H1 (cell line): ENCODE results near the gene ILKAP. TPM values are rescaled to one million over a fixed set of nuclear protein-coding genes. Genes with fewer than 3 reads are reported as not detected.

Experiments used
- CTCF ChIA-PET: fragments of 300-600 bp; sonication (Branson Sonifier 250); formaldehyde crosslinking; loops from one replicate; lab custom pipeline; 2021; ENCODE audit not compliant: partially characterized antibody; lab: Charles Lee
- POLR2A ChIA-PET: fragments of 300-600 bp; sonication (Branson Sonifier 250); formaldehyde crosslinking; loops from one replicate; lab custom pipeline; 2021; ENCODE audit warnings: inconsistent platforms; ENCODE audit not compliant: partially characterized antibody; lab: Charles Lee
- DNase-seq, 2 experiments: peaks; one replicate each; pipeline versions ENCODE4 v3.0.0 to v3.0.0-alpha.2; 2010 to 2022; ENCODE audit warnings: low spot score in 2 of 2, low read depth in 1 of 2, mixed read lengths in 1 of 2
- FAIRE-seq: peaks from 2 replicates; lab custom pipeline; 2011; peaks lifted over from hg19 to GRCh38; lab: Jason Lieb, UNC
- H2AFZ ChIP-seq: 2 replicates; pipeline ENCODE4 v1.8.1; 2012; ENCODE audit warnings: low read length, inconsistent platforms
- H2AK5ac ChIP-seq: 2 replicates; pipeline ENCODE4 v1.6.1; 2013; ENCODE audit warnings: low read depth, low read length
- H2BK120ac ChIP-seq: replicated peaks from 2 replicates; pipeline ENCODE3; 2013; ENCODE audit warnings: low read depth, low read length, inconsistent platforms
- H2BK12ac ChIP-seq: 2 replicates; pipeline ENCODE4 v1.6.1; 2013; ENCODE audit warnings: low read depth, low read length
- H2BK15ac ChIP-seq: 2 replicates; pipeline ENCODE4 v1.6.1; 2013; ENCODE audit warnings: low read length
- H2BK20ac ChIP-seq: 2 replicates; pipeline ENCODE4 v1.6.1; 2013; ENCODE audit warnings: low read length
- H2BK5ac ChIP-seq: 2 replicates; pipeline ENCODE4 v1.6.1; 2013; ENCODE audit warnings: low read depth, low read length
- H3K14ac ChIP-seq: 2 replicates; pipeline ENCODE4 v1.6.1; 2013; ENCODE audit warnings: inconsistent platforms; ENCODE audit not compliant: insufficient read length
- H3K18ac ChIP-seq: 2 replicates; pipeline ENCODE4 v1.6.1; 2013; ENCODE audit warnings: low read length; ENCODE audit errors: extremely low read depth
- H3K23ac ChIP-seq: 2 replicates; pipeline ENCODE4 v1.6.1; 2013; ENCODE audit warnings: inconsistent platforms; ENCODE audit not compliant: insufficient read length
- H3K23me2 ChIP-seq: 2 replicates; pipeline ENCODE4 v1.6.1; 2013; ENCODE audit warnings: low read depth, low read length
- H3K27ac ChIP-seq: 2 replicates; pipeline ENCODE4 v1.6.1; 2011; ENCODE audit warnings: low read depth, low read length, inconsistent platforms
- H3K27me3 ChIP-seq, 4 experiments: replicated peaks in 1 of 4; 1 replicate in 1 of 4; 2 replicates in 3 of 4; pipeline versions ENCODE4 v1.6.1 to v1.8.1; 2011 to 2013; ENCODE audit warnings: low read length in 3 of 4, mild to moderate bottlenecking in 3 of 4, inconsistent platforms in 2 of 4, mixed read lengths in 2 of 4, moderate library complexity in 1 of 4; ENCODE audit not compliant: control insufficient read depth in 3 of 4, insufficient read depth in 3 of 4; ENCODE audit errors: extremely low read depth in 1 of 4
- H3K36me3 ChIP-seq, 4 experiments: 2 replicates each; pipeline versions ENCODE4 v1.6.1 to v1.8.1; 2011 to 2013; ENCODE audit warnings: mild to moderate bottlenecking in 4 of 4, low read length in 3 of 4, moderate library complexity in 2 of 4, control low read depth in 1 of 4, inconsistent platforms in 1 of 4; ENCODE audit not compliant: insufficient read depth in 4 of 4, control insufficient read depth in 2 of 4
- H3K4ac ChIP-seq: replicated peaks from 2 replicates; pipeline ENCODE3; 2013; ENCODE audit warnings: low read length, low read depth, mixed read lengths, inconsistent platforms; ENCODE audit not compliant: insufficient read length
- H3K4me1 ChIP-seq, 4 experiments: replicated peaks in 1 of 4; 1 replicate in 1 of 4; 2 replicates in 3 of 4; pipeline versions ENCODE4 v1.6.1 to v1.8.1; 2011 to 2013; ENCODE audit warnings: low read length in 3 of 4, inconsistent platforms in 2 of 4, mixed read lengths in 1 of 4; ENCODE audit not compliant: insufficient read depth in 4 of 4, control insufficient read depth in 3 of 4
- H3K4me2 ChIP-seq, 2 experiments: 2 replicates each; pipeline versions ENCODE4 v1.6.1 to v1.8.1; 2011 to 2013; ENCODE audit warnings: low read depth in 2 of 2, low read length in 2 of 2, control low read depth in 1 of 2, inconsistent platforms in 1 of 2, mild to moderate bottlenecking in 1 of 2; ENCODE audit not compliant: insufficient read depth in 1 of 2
- H3K4me3 ChIP-seq, 4 experiments: fragments of 200-600, 300-600 bp in 1 of 4; sonication (generic), shearing (Covaris generic), sonication (Bioruptor Twin) in 1 of 4; 2 replicates each; pipeline versions ENCODE4 v1.5.1 to v1.8.1; 2011 to 2016; ENCODE audit warnings: low read length in 4 of 4, low read depth in 3 of 4, control low read depth in 2 of 4, inconsistent platforms in 2 of 4, mild to moderate bottlenecking in 2 of 4, mixed read lengths in 1 of 4, moderate library complexity in 1 of 4; ENCODE audit not compliant: insufficient read depth in 2 of 4; ENCODE audit errors: extremely low read depth in 1 of 4
- H3K56ac ChIP-seq: replicated peaks from 2 replicates; pipeline ENCODE3; 2013; ENCODE audit warnings: low read depth, mild to moderate bottlenecking, mixed read lengths, low read length, inconsistent platforms; ENCODE audit not compliant: insufficient read length
- H3K79me1 ChIP-seq: 2 replicates; pipeline ENCODE4 v1.6.1; 2013; ENCODE audit warnings: low read depth, low read length, control low read depth
- H3K79me2 ChIP-seq, 2 experiments: 2 replicates each; pipeline versions ENCODE4 v1.6.1 to v1.8.1; 2012 to 2013; ENCODE audit warnings: low read length in 2 of 2, mild to moderate bottlenecking in 2 of 2, inconsistent platforms in 1 of 2; ENCODE audit not compliant: insufficient read depth in 2 of 2, control insufficient read depth in 1 of 2
- H3K9ac ChIP-seq, 4 experiments: replicated peaks in 1 of 4; 1 replicate in 1 of 4; 2 replicates in 3 of 4; pipeline versions ENCODE4 v1.6.1 to v1.8.1; 2011 to 2013; ENCODE audit warnings: low read depth in 3 of 4, low read length in 3 of 4, control low read depth in 2 of 4, mild to moderate bottlenecking in 2 of 4, moderate library complexity in 2 of 4, inconsistent platforms in 1 of 4; ENCODE audit errors: extremely low read depth in 1 of 4
- H3K9me3 ChIP-seq, 2 experiments: 2 replicates each; pipeline versions ENCODE4 v1.6.1 to v1.8.1; 2012 to 2013; ENCODE audit warnings: mild to moderate bottlenecking in 2 of 2, moderate library complexity in 2 of 2, control low read depth in 1 of 2, inconsistent platforms in 1 of 2, low read depth in 1 of 2, low read length in 1 of 2, mixed read lengths in 1 of 2; ENCODE audit not compliant: insufficient read depth in 2 of 2
- H4K20me1 ChIP-seq, 2 experiments: replicated peaks in 1 of 2; 2 replicates each; pipeline versions ENCODE3 to v1.8.1; 2011 to 2013; ENCODE audit warnings: inconsistent platforms in 2 of 2, low read length in 2 of 2, mild to moderate bottlenecking in 1 of 2; ENCODE audit not compliant: insufficient read depth in 2 of 2, control insufficient read depth in 1 of 2
- H4K5ac ChIP-seq: 2 replicates; pipeline ENCODE4 v1.6.1; 2013; ENCODE audit warnings: low read length, low read depth, mixed read lengths, inconsistent platforms; ENCODE audit not compliant: insufficient read length
- H4K8ac ChIP-seq: 2 replicates; pipeline ENCODE4 v1.8.0; 2013; ENCODE audit warnings: mild to moderate bottlenecking, moderate library complexity, low read length, inconsistent platforms; ENCODE audit not compliant: insufficient read depth; ENCODE audit errors: extremely low read depth
- H4K91ac ChIP-seq: replicated peaks from 2 replicates; pipeline ENCODE3; 2013; ENCODE audit warnings: low read length, mixed read lengths, inconsistent platforms; ENCODE audit not compliant: insufficient read length
- SRF ChIP-seq: IDR thresholded peaks from 2 replicates; pipeline ENCODE4 v1.6.1; 2011; ENCODE audit warnings: mild to moderate bottlenecking, low read depth, low read length, moderate library complexity
- WGBS, 2 experiments: shearing (Covaris generic) in 1 of 2; methylation state at CpG; one replicate each; pipeline versions ENCODE4 v1.1.6 to v1.1.7; 2013 to 2015; ENCODE audit warnings: low lambda C conversion rate in 2 of 2, mixed read lengths in 2 of 2, inconsistent platforms in 1 of 2, low coverage in 1 of 2, missing lambda C conversion rate in 1 of 2; ENCODE audit not compliant: insufficient replicate concordance in 2 of 2, insufficient coverage in 1 of 2, insufficient read length in 1 of 2; ENCODE audit errors: extremely low coverage in 1 of 2, missing lambda C conversion rate in 1 of 2; 5-methylcytosine and 5-hydroxymethylcytosine counted together
- polyA plus RNA-seq, 7 experiments: library from polyadenylated mRNA; depleted of rRNA in 3 of 7; stranded (reverse) in 5 of 7; unstranded in 2 of 7; fragments of >200 nt in 5 of 7; fragments of 200-250 nt in 2 of 7; gene quantifications; 1 replicate in 5 of 7; 2 replicates in 1 of 7; 4 replicates in 1 of 7; pipeline versions ENCODE4 v1.2.1 to v1.2.3, GENCODE V29; 2011 to 2013; ENCODE audit warnings: missing spikeins in 2 of 7, mixed read lengths in 2 of 7
- total RNA-seq: library from RNA; stranded (reverse); fragmentation: NEBNext Ultra II Directional; extraction: Animal tissue kit (Norgen Biotek cat#: 25700); gene quantifications from 2 replicates; pipeline ENCODE4 v1.2.1, GENCODE V29; 2021

ILKAP gene
- total and polyA plus RNA-seq, 2 of the 8 experiments (the other 6 are each of a cell fraction or from before 2014, with no cell fraction given): 23.5 to 33.8 TPM

GRCh38 chr2:238224356-238225035 lies 21.0 kb upstream of the ILKAP start:
- no peak for DNase-seq

More at GRCh38 chr2:238224356-238225035, 21.0 kb upstream of the ILKAP start:
- Histone ChIP-seq H2AFZ (no peak overlapping the region), H2BK120ac (no peak overlapping the region), H2BK20ac (no peak overlapping the region), H3K23me2 (no peaks in the 10 kb centered on the region), H3K4ac (no peak overlapping the region), H3K4me3 (no peak overlapping the region), H2BK15ac (no peak overlapping the region), H2BK5ac (no peak overlapping the region), H3K23ac (no peak overlapping the region), H2AK5ac (no peak overlapping the region), H2BK12ac (no peak overlapping the region), H3K4me2 (no peak overlapping the region), H4K8ac (no peak overlapping the region), H3K14ac (no peak overlapping the region), H3K4me1 (peaks cover 0 to 4% (median 2%) of the 10 kb centered on the region in 4 experiments; a peak in 2 of 7 replicates), H3K79me1 (no peaks in the 10 kb centered on the region), H3K9ac (no peak overlapping the region), H3K79me2 (no peaks in the 10 kb centered on the region), H3K9me3 (no peaks in the 10 kb centered on the region; a peak in 1 of 4 replicates), H3K27me3 (peaks cover 0 to 5% (median under 1%) of the 10 kb centered on the region in 4 experiments; a peak in 3 of 7 replicates), H3K18ac (no peak overlapping the region), H4K20me1 (no peaks in the 10 kb centered on the region), H3K56ac (no peak overlapping the region), H4K91ac (no peak overlapping the region), H3K36me3 (no peaks in the 10 kb centered on the region), H3K27ac (no peak overlapping the region), H4K5ac (no peak overlapping the region)
- WGBS, 2 experiments: 93% methylated on average over 27 of the region's 29 CpGs; no CpG with 5 or more reads in 1 of the 2 experiments
- ChIA-PET POLR2A (no interaction called here), CTCF (interaction anchor here (0.8 to 2.5 kb wide), 2 partner anchors 9 to 86 kb away, joined by 3 to 7 read pairs; partner anchors contain the start of gene KLHL30)
- TF ChIP-seq SRF: no peak
- no peak for FAIRE-seq
